ENCODE data around the gene BST1.
A peak's percentile ranks its signal among the peaks of the same experiment; 100 is the strongest.

The BST1 gene

DNA sequence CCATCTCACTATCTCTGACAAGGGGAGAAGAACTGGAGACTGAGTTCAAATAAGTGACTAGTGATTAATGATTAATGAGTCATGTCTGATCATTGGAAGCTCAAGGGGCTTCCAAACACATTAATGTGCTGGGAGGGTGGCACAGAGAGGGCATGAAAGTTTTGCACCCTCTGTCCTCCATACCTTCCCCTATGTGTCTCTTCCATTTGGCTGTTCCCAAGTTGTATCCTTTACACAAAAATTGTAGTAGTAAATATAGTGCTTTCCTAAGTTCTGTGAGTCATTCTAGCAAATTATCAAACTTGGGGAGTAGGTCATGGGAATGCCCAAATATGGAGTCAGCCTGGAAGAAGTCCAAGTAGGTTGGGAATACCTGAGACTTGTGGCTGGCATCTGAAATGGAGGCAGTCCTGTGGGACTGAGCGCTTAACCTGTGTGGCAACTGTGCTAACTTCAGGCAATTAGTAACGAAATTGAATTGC is 25.3 kb upstream of the BST1 start:
- Histone ChIP-seq H3K4me2 (ENCODE audit: low read length) (peak overlapping the region; percentile 67), H4K20me1 (ENCODE audit: control insufficient read depth, insufficient read depth, low read depth, low read length) (no peaks in the 10 kb centered on the region), H3K36me3 (ENCODE audit: control insufficient read depth, low read length) (peaks cover 62% of the 10 kb centered on the region), H3K27me3 (ENCODE audit: control insufficient read depth, low read length) (no peaks in the 10 kb centered on the region), H3F3A (ENCODE audit: control insufficient read depth, insufficient read depth) (peaks cover 40% of the 10 kb centered on the region), H3K27ac (ENCODE audit: low read depth, low read length) (peak overlapping the region; percentile 93), H3K9me2 (replicated peaks; ENCODE audit: control insufficient read depth, low read length) (no peaks in the 10 kb centered on the region), H3K4me3 (ENCODE audit: low read length) (peak overlapping the region; percentile 90), H3K9me3 (ENCODE audit: control insufficient read depth, insufficient read depth, low read length) (no peaks in the 10 kb centered on the region), H3K79me2 (ENCODE audit: control insufficient read depth, low read length) (peaks cover 94% of the 10 kb centered on the region), H3K4me1 (ENCODE audit: control insufficient read depth, low read length) (peaks cover 69% of the 10 kb centered on the region)
- TF ChIP-seq, protein P1, sequence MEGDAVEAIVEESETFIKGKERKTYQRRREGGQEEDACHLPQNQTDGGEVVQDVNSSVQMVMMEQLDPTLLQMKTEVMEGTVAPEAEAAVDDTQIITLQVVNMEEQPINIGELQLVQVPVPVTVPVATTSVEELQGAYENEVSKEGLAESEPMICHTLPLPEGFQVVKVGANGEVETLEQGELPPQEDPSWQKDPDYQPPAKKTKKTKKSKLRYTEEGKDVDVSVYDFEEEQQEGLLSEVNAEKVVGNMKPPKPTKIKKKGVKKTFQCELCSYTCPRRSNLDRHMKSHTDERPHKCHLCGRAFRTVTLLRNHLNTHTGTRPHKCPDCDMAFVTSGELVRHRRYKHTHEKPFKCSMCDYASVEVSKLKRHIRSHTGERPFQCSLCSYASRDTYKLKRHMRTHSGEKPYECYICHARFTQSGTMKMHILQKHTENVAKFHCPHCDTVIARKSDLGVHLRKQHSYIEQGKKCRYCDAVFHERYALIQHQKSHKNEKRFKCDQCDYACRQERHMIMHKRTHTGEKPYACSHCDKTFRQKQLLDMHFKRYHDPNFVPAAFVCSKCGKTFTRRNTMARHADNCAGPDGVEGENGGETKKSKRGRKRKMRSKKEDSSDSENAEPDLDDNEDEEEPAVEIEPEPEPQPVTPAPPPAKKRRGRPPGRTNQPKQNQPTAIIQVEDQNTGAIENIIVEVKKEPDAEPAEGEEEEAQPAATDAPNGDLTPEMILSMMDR (IDR thresholded peaks at IDR 0.05; ENCODE audit: low read depth, low read length, poor library complexity, severe bottlenecking): no peak
- TF ChIP-seq EZH2phosphoT487 (IDR thresholded peaks at IDR 0.05; ENCODE audit: borderline replicate concordance, low read length): no peak

DNA sequence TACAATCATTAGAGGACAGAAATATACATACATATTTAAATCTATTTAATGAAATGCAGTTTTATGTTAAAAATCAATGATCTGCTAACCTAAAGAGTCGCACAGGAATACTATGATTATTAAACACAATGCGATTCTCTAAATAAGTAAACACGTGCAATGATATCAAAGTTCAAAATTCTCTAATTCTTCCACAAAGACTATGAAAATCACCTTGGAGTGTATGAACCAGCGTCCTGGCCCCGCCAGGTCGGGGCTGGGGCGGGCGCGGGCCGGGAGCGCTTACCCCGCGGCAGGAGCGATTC is 21.8 kb upstream of the BST1 start:
- peaks cover 54% of the 10 kb centered on the region for H3K4me1 ChIP-seq (ENCODE audit: control insufficient read depth, low read length)

DNA sequence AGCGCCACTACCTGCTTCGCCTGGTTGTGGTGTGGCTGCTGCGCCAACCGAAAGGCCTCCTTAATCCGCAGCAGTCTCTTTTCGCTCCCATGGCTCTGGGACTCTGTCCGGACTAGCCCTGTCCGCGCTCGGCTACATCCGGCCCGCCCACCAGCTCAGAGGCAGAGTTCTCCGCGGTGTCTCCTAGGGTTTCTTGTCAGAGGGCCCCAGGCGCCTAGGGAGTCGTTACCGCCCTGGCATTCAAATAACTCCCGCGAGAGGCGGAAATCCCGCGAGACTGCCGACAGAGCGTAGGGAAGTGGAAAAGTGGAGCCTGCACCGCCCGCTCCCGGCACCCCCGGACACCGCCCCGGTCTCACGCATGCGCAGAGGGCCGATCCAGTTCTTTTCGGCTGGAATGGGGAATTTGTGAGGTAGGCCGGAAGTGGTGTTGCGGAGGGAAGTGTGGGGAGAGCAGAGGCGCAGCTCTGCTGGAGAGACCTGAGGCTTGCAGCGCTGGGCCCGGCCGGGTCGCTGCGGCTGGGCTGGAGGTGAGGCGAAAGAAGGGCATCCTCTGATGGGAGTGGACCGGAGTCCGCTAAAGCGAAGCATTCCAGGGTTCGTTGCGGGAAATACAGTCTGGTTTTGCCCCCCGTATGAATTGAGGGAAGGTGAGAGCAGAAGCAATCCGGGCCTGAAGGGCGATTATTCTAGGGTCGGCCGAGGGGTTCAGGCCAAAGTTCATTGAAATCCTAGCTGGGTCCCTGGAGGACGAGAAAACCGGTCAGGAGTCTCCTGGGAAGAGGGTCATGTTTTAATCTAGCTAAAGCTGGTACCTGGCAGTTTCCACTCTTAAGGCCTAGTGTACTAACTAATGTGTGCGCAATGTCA is 21.3 kb upstream of the BST1 start, which contains the start of gene FAM200B:
Gene FAM200B (plus strand): TSS at position 456 of the 870 bp plus-strand sequence. CDS start 5,151 bp downstream, outside the sequence.
- H3K4me3 ChIP-seq (ENCODE audit: low read length): peak within 1 kb of the TSS; percentile 90

More for the DNA sequence above, 21.8 kb upstream of the BST1 start:
- Histone ChIP-seq H3K4me3 (ENCODE audit: low read length) (peak overlapping the region; percentile 90), H3K27me3 (ENCODE audit: control insufficient read depth, low read length) (no peaks in the 10 kb centered on the region), H3K79me2 (ENCODE audit: control insufficient read depth, low read length) (peaks cover 91% of the 10 kb centered on the region), H3K9me3 (ENCODE audit: control insufficient read depth, insufficient read depth, low read length) (no peaks in the 10 kb centered on the region), H3K27ac (ENCODE audit: low read depth, low read length) (peak overlapping the region; percentile 93), H4K20me1 (ENCODE audit: control insufficient read depth, insufficient read depth, low read depth, low read length) (no peaks in the 10 kb centered on the region), H3K4me2 (ENCODE audit: low read length) (peak overlapping the region; percentile 67), H3K9me2 (replicated peaks; ENCODE audit: control insufficient read depth, low read length) (no peaks in the 10 kb centered on the region), H3F3A (ENCODE audit: control insufficient read depth, insufficient read depth) (peaks cover 25% of the 10 kb centered on the region), H3K36me3 (ENCODE audit: control insufficient read depth, low read length) (peaks cover 70% of the 10 kb centered on the region)
- TF ChIP-seq EZH2phosphoT487 (IDR thresholded peaks at IDR 0.05; ENCODE audit: borderline replicate concordance, low read length): no peak
- TF ChIP-seq, protein P1 (IDR thresholded peaks at IDR 0.05; ENCODE audit: low read depth, low read length, poor library complexity, severe bottlenecking): no peak

More for the DNA sequence above, 21.3 kb upstream of the BST1 start, which contains the start of gene FAM200B:
- Histone ChIP-seq H3K36me3 (ENCODE audit: control insufficient read depth, low read length) (peaks cover 71% of the 10 kb centered on the region), H3F3A (ENCODE audit: control insufficient read depth, insufficient read depth) (peaks cover 19% of the 10 kb centered on the region), H3K79me2 (ENCODE audit: control insufficient read depth, low read length) (peaks cover 85% of the 10 kb centered on the region), H4K20me1 (ENCODE audit: control insufficient read depth, insufficient read depth, low read depth, low read length) (no peaks in the 10 kb centered on the region), H3K9me2 (replicated peaks; ENCODE audit: control insufficient read depth, low read length) (no peaks in the 10 kb centered on the region), H3K27ac (ENCODE audit: low read depth, low read length) (peak within 1 kb of the TSS; percentile 93), H3K27me3 (ENCODE audit: control insufficient read depth, low read length) (no peaks in the 10 kb centered on the region), H3K9me3 (ENCODE audit: control insufficient read depth, insufficient read depth, low read length) (no peaks in the 10 kb centered on the region), H3K4me1 (ENCODE audit: control insufficient read depth, low read length) (peaks cover 48% of the 10 kb centered on the region), H3K4me2 (ENCODE audit: low read length) (peak within 1 kb of the TSS; percentile 70)
- TF ChIP-seq EZH2phosphoT487 (IDR thresholded peaks at IDR 0.05; ENCODE audit: borderline replicate concordance, low read length): no peak
- TF ChIP-seq, protein P1 (IDR thresholded peaks at IDR 0.05; ENCODE audit: low read depth, low read length, poor library complexity, severe bottlenecking): peak; percentile 8

Data from DOHH2 (cell line).